ENCODE data around the gene ANKRD44.

- no peak for TF ChIP-seq POLR2A (IDR thresholded peaks at IDR 0.05; ENCODE audit: low read length)
- no peak for TF ChIP-seq BHLHE40 (IDR thresholded peaks at IDR 0.05; ENCODE audit: low read depth, low read length)
These were observed 325.7 kb downstream of the ANKRD44 start for GRCh38 chr2:196984903-196985302.

Data from A549 (cell line).